IMR-90 (cell line): ENCODE data around the gene MXRA5. TPM values are rescaled to one million over a fixed set of nuclear protein-coding genes. Genes with fewer than 3 reads are reported as not detected.

ENCODE experiments used
- ATAC-seq: fragments of 200-7000 bp; cut with Tn5 transposase; 2 replicates; pipeline ENCODE4 v1.9.1; 2020; ENCODE audit warnings: low read depth, mild to moderate bottlenecking, moderate library complexity
- BruUV-seq: library from RNA; stranded (reverse); fragments of 400-500 nt; replicated peaks from 2 replicates; lab custom pipeline; 2021; lab: Mats Ljungman, UMichigan
- CTCF ChIA-PET: fragments of 300-600 bp; formaldehyde crosslinking; extraction: SDS; loops from one replicate; lab custom pipeline; 2021; ENCODE audit warnings: antibody characterized with exemption; lab: Yijun Ruan, JAX
- POLR2A ChIA-PET: fragments of 300-600 bp; sonication (Branson Sonifier 250); formaldehyde crosslinking; loops from one replicate; lab custom pipeline; 2022; ENCODE audit warnings: antibody characterized with exemption; ENCODE audit not compliant: unreplicated experiment; lab: Charles Lee
- DNase-seq: peaks from one replicate; pipeline ENCODE4 v3.0.0; 2013
- H2AFZ ChIP-seq: replicated peaks from 2 replicates; pipeline ENCODE3; 2013; ENCODE audit warnings: low read length, mild to moderate bottlenecking; ENCODE audit not compliant: poor library complexity
- H2AK5ac ChIP-seq: 2 replicates; pipeline ENCODE4 v1.6.1; 2013; ENCODE audit warnings: low read depth, low read length, inconsistent platforms
- H2AK9ac ChIP-seq: replicated peaks from 2 replicates; pipeline ENCODE3; 2013; ENCODE audit warnings: mild to moderate bottlenecking, low read depth, low read length, moderate library complexity; ENCODE audit not compliant: poor library complexity
- H2BK120ac ChIP-seq: 2 replicates; pipeline ENCODE4 v1.6.1; 2013; ENCODE audit warnings: low read depth, low read length, inconsistent platforms
- H2BK15ac ChIP-seq: 3 replicates; pipeline ENCODE4 v1.6.1; 2013; ENCODE audit warnings: low read depth, low read length, inconsistent platforms
- H2BK20ac ChIP-seq: 2 replicates; pipeline ENCODE4 v1.6.1; 2013; ENCODE audit warnings: low read depth, mild to moderate bottlenecking, inconsistent platforms, low read length, moderate library complexity
- H2BK5ac ChIP-seq: 2 replicates; pipeline ENCODE4 v1.6.1; 2013; ENCODE audit warnings: mild to moderate bottlenecking, low read depth, low read length, inconsistent platforms; ENCODE audit not compliant: poor library complexity, severe bottlenecking
- H3K14ac ChIP-seq: replicated peaks from 2 replicates; pipeline ENCODE4 v1.6.1; 2013; ENCODE audit warnings: low read depth, low read length, inconsistent platforms
- H3K18ac ChIP-seq: 2 replicates; pipeline ENCODE4 v1.6.1; 2013; ENCODE audit warnings: low read depth, low read length, control low read depth
- H3K23ac ChIP-seq: 2 replicates; pipeline ENCODE4 v1.6.1; 2013; ENCODE audit warnings: low read depth, low read length, inconsistent platforms
- H3K27ac ChIP-seq: 2 replicates; pipeline ENCODE4 v1.5.1; 2013; ENCODE audit warnings: mild to moderate bottlenecking, control low read depth, low read length; ENCODE audit not compliant: insufficient read depth
- H3K27me3 ChIP-seq: 2 replicates; pipeline ENCODE4 v1.6.1; 2013; ENCODE audit warnings: low read length; ENCODE audit not compliant: control insufficient read depth, insufficient read depth
- H3K36me3 ChIP-seq: 2 replicates; pipeline ENCODE4 v1.6.1; 2013; ENCODE audit warnings: low read length, mixed read lengths; ENCODE audit not compliant: control insufficient read depth, insufficient read depth
- H3K4ac ChIP-seq: 2 replicates; pipeline ENCODE4 v1.6.1; 2013; ENCODE audit warnings: low read depth, low read length, inconsistent platforms
- H3K4me1 ChIP-seq: 2 replicates; pipeline ENCODE4 v1.6.1; 2013; ENCODE audit warnings: low read length, mixed read lengths; ENCODE audit not compliant: control insufficient read depth, insufficient read depth
- H3K4me2 ChIP-seq: 2 replicates; pipeline ENCODE4 v1.6.1; 2013; ENCODE audit warnings: low read depth, mild to moderate bottlenecking, control low read depth, low read length, moderate library complexity
- H3K4me3 ChIP-seq: 2 replicates; pipeline ENCODE4 v1.5.1; 2013; ENCODE audit warnings: low read depth, mild to moderate bottlenecking, control low read depth, low read length, moderate library complexity; ENCODE audit not compliant: insufficient read depth
- H3K56ac ChIP-seq: 2 replicates; pipeline ENCODE4 v1.6.1; 2013; ENCODE audit warnings: low read length, inconsistent platforms; ENCODE audit not compliant: insufficient read depth; ENCODE audit errors: extremely low read depth
- H3K79me1 ChIP-seq, 2 experiments: 2 replicates each; pipeline ENCODE4 v1.6.1; 2013; ENCODE audit warnings: low read length in 2 of 2, inconsistent platforms in 1 of 2, low read depth in 1 of 2
- H3K9ac ChIP-seq: 2 replicates; pipeline ENCODE4 v1.6.1; 2013; ENCODE audit warnings: low read depth, low read length, control low read depth
- H3K9me1 ChIP-seq: 2 replicates; pipeline ENCODE4 v1.6.1; 2013; ENCODE audit warnings: low read length, inconsistent platforms; ENCODE audit not compliant: insufficient read depth
- H3K9me3 ChIP-seq: 2 replicates; pipeline ENCODE4 v1.6.1; 2013; ENCODE audit warnings: low read length; ENCODE audit not compliant: control insufficient read depth, insufficient read depth
- H4K20me1 ChIP-seq: 2 replicates; pipeline ENCODE4 v1.6.1; 2013; ENCODE audit warnings: low read length, inconsistent platforms; ENCODE audit not compliant: insufficient read depth
- H4K5ac ChIP-seq: 2 replicates; pipeline ENCODE4 v1.6.1; 2013; ENCODE audit warnings: mild to moderate bottlenecking, low read depth, low read length, control low read depth
- H4K8ac ChIP-seq, 2 experiments: 2 replicates each; pipeline ENCODE4 v1.6.1; 2013; ENCODE audit warnings: low read depth in 2 of 2, low read length in 2 of 2, control low read depth in 1 of 2, inconsistent platforms in 1 of 2
- H4K91ac ChIP-seq: 2 replicates; pipeline ENCODE4 v1.6.1; 2013; ENCODE audit warnings: low read depth, low read length, inconsistent platforms; ENCODE audit not compliant: insufficient read depth
- BHLHE40 ChIP-seq: fragments of 150-350 bp; IDR thresholded peaks from 2 replicates; pipeline ENCODE4 v1.6.1; 2016; ENCODE audit warnings: mild to moderate bottlenecking, low read depth, low read length
- CHD1 ChIP-seq: IDR thresholded peaks from 2 replicates; pipeline ENCODE4 v1.6.1; 2012; ENCODE audit warnings: low read depth, low read length, improper control_type of control experiment
- FOS ChIP-seq: fragments of 150-350 bp; IDR thresholded peaks from 2 replicates; pipeline ENCODE4 v1.6.1; 2016; ENCODE audit warnings: low read depth, low read length
- MAFK ChIP-seq: IDR thresholded peaks from 2 replicates; pipeline ENCODE4 v1.6.1; 2012; ENCODE audit warnings: low read depth, low read length, improper control_type of control experiment
- MAZ ChIP-seq: IDR thresholded peaks from 2 replicates; pipeline ENCODE4 v1.6.1; 2012; ENCODE audit warnings: low read depth, mild to moderate bottlenecking, low read length, improper control_type of control experiment, moderate library complexity, borderline replicate concordance
- NFE2L2 ChIP-seq: fragments of 150-350 bp; IDR thresholded peaks from 2 replicates; pipeline ENCODE4 v1.6.1; 2016; ENCODE audit warnings: low read depth, mild to moderate bottlenecking, low read length
- POLR2A ChIP-seq: IDR thresholded peaks from 2 replicates; pipeline ENCODE4 v1.6.1; 2012; ENCODE audit warnings: mild to moderate bottlenecking, low read depth, low read length
- RFX5 ChIP-seq: IDR thresholded peaks from 2 replicates; pipeline ENCODE4 v1.8.0; 2012; ENCODE audit warnings: low read depth, mild to moderate bottlenecking, low read length, moderate library complexity
- SMC3 ChIP-seq: fragments of 150-350 bp; IDR thresholded peaks from 2 replicates; pipeline ENCODE4 v1.6.1; 2016; ENCODE audit warnings: low read depth, mild to moderate bottlenecking, antibody characterized with exemption, low read length, moderate library complexity
- WGBS, 2 experiments: methylation state at CpG; one replicate each; pipeline versions ENCODE4 v1.1.5 to v1.1.7; 2013; ENCODE audit warnings: missing lambda C conversion rate in 2 of 2; ENCODE audit not compliant: insufficient read length in 1 of 2; ENCODE audit errors: extremely low coverage in 2 of 2; 5-methylcytosine and 5-hydroxymethylcytosine counted together
- dilution Hi-C: fragments of 300-500 bp; cut with HindIII; formaldehyde crosslinking; loops from one replicate; pipeline ENCODE4 v1.14.3; 2018; ENCODE audit warnings: low sequenced_read_pairs; ENCODE audit not compliant: unreplicated experiment
- in situ Hi-C: fragments of 300-500 bp; cut with MboI; formaldehyde crosslinking; loops from 3 replicates; pipeline ENCODE4 v1.14.3; 2019; ENCODE audit warnings: low sequenced_read_pairs, inconsistent platforms, mixed read lengths
- intact Hi-C: fragments of 100-400 bp; cut with micrococcal nuclease; formaldehyde crosslinking; loops from 2 replicates; pipeline ENCODE4 v1.10.0; 2022
- polyA plus RNA-seq, 3 experiments: library from polyadenylated mRNA; depleted of rRNA; stranded (reverse); fragments of >200 nt; gene quantifications; 2 replicates each; pipeline ENCODE4 v1.2.3, GENCODE V29; 2012; ENCODE audit warnings: low replicate concordance in 1 of 3
- total RNA-seq: library from RNA; depleted of rRNA; stranded (reverse); fragments of >200 nt; gene quantifications from 2 replicates; pipeline ENCODE4 v1.2.3, GENCODE V29; 2012
- TF ChIP-seq, protein P1 (sequence below): fragments of 150-350 bp; IDR thresholded peaks from 2 replicates; pipeline ENCODE4 v1.6.1; 2017; ENCODE audit warnings: mild to moderate bottlenecking, antibody characterized with exemption, low read length, low read depth
- TF ChIP-seq, protein P2 (sequence below): fragments of 150-350 bp; IDR thresholded peaks from 2 replicates; pipeline ENCODE4 v1.6.1; 2016; ENCODE audit warnings: low read depth, mild to moderate bottlenecking, low read length, moderate library complexity, borderline replicate concordance
- TF ChIP-seq, protein P3 (sequence below): conservative IDR thresholded peaks from 2 replicates; pipeline ENCODE4 v1.5.1; 2012; ENCODE audit warnings: mild to moderate bottlenecking, low read depth, low read length, improper control_type of control experiment

MXRA5 gene
- total and polyA plus RNA-seq, 2 of the 4 experiments (the other 2 are of a cell fraction), result 1.1 to 1.2 TPM

DNA sequence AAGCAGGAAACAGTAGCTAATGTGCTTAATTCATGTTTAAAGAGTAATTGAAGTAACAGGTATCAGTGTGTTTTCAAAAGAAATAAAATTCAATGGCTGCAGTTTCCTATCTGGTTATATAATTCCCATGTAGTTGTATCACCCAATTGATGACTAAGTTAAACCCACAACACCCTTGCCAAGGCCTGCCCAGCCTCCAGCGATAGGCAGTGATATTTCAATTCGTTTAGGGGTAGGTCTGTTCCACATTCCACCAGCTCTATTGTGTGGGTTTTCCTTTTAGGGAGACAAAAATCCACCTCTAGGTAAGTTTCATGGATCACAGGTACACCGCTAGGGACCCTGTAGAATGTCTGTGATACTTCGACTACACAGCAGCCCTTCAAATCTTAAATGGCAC, 24.7 kb upstream of the MXRA5 start:
- no peak for TF ChIP-seq BHLHE40
- no peak for TF ChIP-seq FOS
- TF ChIP-seq CHD1, result no peak
- no peak for TF ChIP-seq RFX5
- no peak for TF ChIP-seq SMC3
- TF ChIP-seq, protein P1, sequence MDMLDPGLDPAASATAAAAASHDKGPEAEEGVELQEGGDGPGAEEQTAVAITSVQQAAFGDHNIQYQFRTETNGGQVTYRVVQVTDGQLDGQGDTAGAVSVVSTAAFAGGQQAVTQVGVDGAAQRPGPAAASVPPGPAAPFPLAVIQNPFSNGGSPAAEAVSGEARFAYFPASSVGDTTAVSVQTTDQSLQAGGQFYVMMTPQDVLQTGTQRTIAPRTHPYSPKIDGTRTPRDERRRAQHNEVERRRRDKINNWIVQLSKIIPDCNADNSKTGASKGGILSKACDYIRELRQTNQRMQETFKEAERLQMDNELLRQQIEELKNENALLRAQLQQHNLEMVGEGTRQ, result no peak
- no peak for TF ChIP-seq POLR2A
- TF ChIP-seq, protein P2, sequence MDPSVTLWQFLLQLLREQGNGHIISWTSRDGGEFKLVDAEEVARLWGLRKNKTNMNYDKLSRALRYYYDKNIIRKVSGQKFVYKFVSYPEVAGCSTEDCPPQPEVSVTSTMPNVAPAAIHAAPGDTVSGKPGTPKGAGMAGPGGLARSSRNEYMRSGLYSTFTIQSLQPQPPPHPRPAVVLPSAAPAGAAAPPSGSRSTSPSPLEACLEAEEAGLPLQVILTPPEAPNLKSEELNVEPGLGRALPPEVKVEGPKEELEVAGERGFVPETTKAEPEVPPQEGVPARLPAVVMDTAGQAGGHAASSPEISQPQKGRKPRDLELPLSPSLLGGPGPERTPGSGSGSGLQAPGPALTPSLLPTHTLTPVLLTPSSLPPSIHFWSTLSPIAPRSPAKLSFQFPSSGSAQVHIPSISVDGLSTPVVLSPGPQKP, result no peak
- TF ChIP-seq NFE2L2, result no peak
- TF ChIP-seq, protein P3, sequence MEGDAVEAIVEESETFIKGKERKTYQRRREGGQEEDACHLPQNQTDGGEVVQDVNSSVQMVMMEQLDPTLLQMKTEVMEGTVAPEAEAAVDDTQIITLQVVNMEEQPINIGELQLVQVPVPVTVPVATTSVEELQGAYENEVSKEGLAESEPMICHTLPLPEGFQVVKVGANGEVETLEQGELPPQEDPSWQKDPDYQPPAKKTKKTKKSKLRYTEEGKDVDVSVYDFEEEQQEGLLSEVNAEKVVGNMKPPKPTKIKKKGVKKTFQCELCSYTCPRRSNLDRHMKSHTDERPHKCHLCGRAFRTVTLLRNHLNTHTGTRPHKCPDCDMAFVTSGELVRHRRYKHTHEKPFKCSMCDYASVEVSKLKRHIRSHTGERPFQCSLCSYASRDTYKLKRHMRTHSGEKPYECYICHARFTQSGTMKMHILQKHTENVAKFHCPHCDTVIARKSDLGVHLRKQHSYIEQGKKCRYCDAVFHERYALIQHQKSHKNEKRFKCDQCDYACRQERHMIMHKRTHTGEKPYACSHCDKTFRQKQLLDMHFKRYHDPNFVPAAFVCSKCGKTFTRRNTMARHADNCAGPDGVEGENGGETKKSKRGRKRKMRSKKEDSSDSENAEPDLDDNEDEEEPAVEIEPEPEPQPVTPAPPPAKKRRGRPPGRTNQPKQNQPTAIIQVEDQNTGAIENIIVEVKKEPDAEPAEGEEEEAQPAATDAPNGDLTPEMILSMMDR, result no peak
- TF ChIP-seq MAFK, result no peak
- no peak for TF ChIP-seq MAZ
- BruUV-seq, result no TSS peak
- dilution Hi-C loops, result no loop called here
- in situ Hi-C loops, result no loop called here
- Histone ChIP-seq H3K9ac (no peak overlapping the region), H3K56ac (no peak overlapping the region; the same call in 1 of the 2 replicates), H3K36me3 (no peaks in the 10 kb centered on the region), H3K4me3 (no peak overlapping the region), H3K4ac (no peak overlapping the region), H3K14ac (no peak overlapping the region), H4K5ac (no peak overlapping the region), H3K4me1 (no peaks in the 10 kb centered on the region), H4K20me1 (no peaks in the 10 kb centered on the region), H2BK15ac (no peak overlapping the region), H3K9me3 (peaks cover 4% of the 10 kb centered on the region; the same call in 1 of the 2 replicates), H3K9me1 (no peaks in the 10 kb centered on the region), H3K79me1 (no peaks in the 10 kb centered on the region), H2BK20ac (no peak overlapping the region), H2AK9ac (no peak overlapping the region), H2AFZ (no peak overlapping the region), H2BK120ac (no peak overlapping the region), H4K8ac (no peak overlapping the region), H3K18ac (no peak overlapping the region), H2BK5ac (no peak overlapping the region), H3K27ac (no peak overlapping the region), H3K4me2 (no peak overlapping the region), H3K27me3 (no peaks in the 10 kb centered on the region), H4K91ac (no peak overlapping the region), H2AK5ac (no peak overlapping the region), H3K23ac (no peak overlapping the region)
- DNase-seq (no peak), ATAC-seq (no peak)
- ChIA-PET CTCF (no interaction called here), POLR2A (no interaction called here)
- intact Hi-C loops, result no loop called here
- no CpG with 5 or more reads among the region's 4 CpGs for WGBS, 2 experiments
